Measurements from ENCODE around the gene FN1.

The FN1 gene

GRCh38 chr2:215392687-215393270, 43.1 kb downstream of the FN1 start:
- no peak for TF ChIP-seq EZH2 (IDR thresholded peaks at IDR 0.05; ENCODE audit: borderline replicate concordance, low read depth, low read length, severe bottlenecking)
- no peak for ATAC-seq (ENCODE audit: insufficient read depth, low read depth)
- Histone ChIP-seq H2AFZ (ENCODE audit: low read depth, low read length) (no peak overlapping the region), H3K27ac (ENCODE audit: low read length) (no peak overlapping the region), H3K79me2 (ENCODE audit: insufficient read depth, low read length) (no peaks in the 10 kb centered on the region), H3K4me2 (ENCODE audit: insufficient read depth, low read length) (no peak overlapping the region), H3K4me1 (ENCODE audit: insufficient read depth, low read length) (no peaks in the 10 kb centered on the region), H4K20me1 (ENCODE audit: insufficient read depth, low read length) (no peaks in the 10 kb centered on the region), H3K36me3 (ENCODE audit: insufficient read depth, low read length) (no peaks in the 10 kb centered on the region), H3K9ac (ENCODE audit: low read depth, low read length) (no peak overlapping the region), H3K27me3 (ENCODE audit: insufficient read depth, low read length, poor library complexity) (no peaks in the 10 kb centered on the region), H3K4me3 (ENCODE audit: low read depth in 1 of 2, low read length in 2 of 2) (no peak overlapping the region), H3K9me3 (ENCODE audit: insufficient read depth, low read length, severe bottlenecking) (no peaks in the 10 kb centered on the region)
- DNase-seq: no peak

- no peaks in the 10 kb centered on the region for H3K36me3 ChIP-seq (ENCODE audit: insufficient read depth, low read length)
- no peak overlapping the region for H3K9ac ChIP-seq (ENCODE audit: low read depth, low read length)
- no peak overlapping the region for H3K4me2 ChIP-seq (ENCODE audit: insufficient read depth, low read length)
Observed at GRCh38 chr2:215392164-215392563, 43.7 kb downstream of the FN1 start.

GRCh38 chr2:215391531-215391930, 44.3 kb downstream of the FN1 start:
- Histone ChIP-seq H3K4me1 (ENCODE audit: insufficient read depth, low read length) (no peaks in the 10 kb centered on the region), H3K4me2 (ENCODE audit: insufficient read depth, low read length) (no peak overlapping the region), H3K9ac (ENCODE audit: low read depth, low read length) (no peak overlapping the region), H3K36me3 (ENCODE audit: insufficient read depth, low read length) (no peaks in the 10 kb centered on the region), H3K27me3 (ENCODE audit: insufficient read depth, low read length, poor library complexity) (no peaks in the 10 kb centered on the region), H2AFZ (ENCODE audit: low read depth, low read length) (no peak overlapping the region), H3K4me3 (ENCODE audit: low read depth in 1 of 2, low read length in 2 of 2) (no peak overlapping the region), H3K27ac (ENCODE audit: low read length) (no peak overlapping the region), H4K20me1 (ENCODE audit: insufficient read depth, low read length) (no peaks in the 10 kb centered on the region), H3K9me3 (ENCODE audit: insufficient read depth, low read length, severe bottlenecking) (no peaks in the 10 kb centered on the region), H3K79me2 (ENCODE audit: insufficient read depth, low read length) (no peaks in the 10 kb centered on the region)
- TF ChIP-seq EZH2 (IDR thresholded peaks at IDR 0.05; ENCODE audit: borderline replicate concordance, low read depth, low read length, severe bottlenecking) (no peak), CTCF (IDR thresholded peaks at IDR 0.05; ENCODE audit: borderline replicate concordance, extremely low read depth, low read length, poor library complexity, severe bottlenecking) (no peak)
- ATAC-seq (ENCODE audit: insufficient read depth, low read depth) (no peak), DNase-seq (no peak)

More at GRCh38 chr2:215392164-215392563, 43.7 kb downstream of the FN1 start:
- no peak overlapping the region for H2AFZ ChIP-seq (ENCODE audit: low read depth, low read length)
- ATAC-seq (ENCODE audit: insufficient read depth, low read depth) (no peak), DNase-seq (no peak)
- no peaks in the 10 kb centered on the region for H3K79me2 ChIP-seq (ENCODE audit: insufficient read depth, low read length)
- no peak overlapping the region for H3K4me3 ChIP-seq (ENCODE audit: low read depth in 1 of 2, low read length in 2 of 2)
- TF ChIP-seq CTCF (IDR thresholded peaks at IDR 0.05; ENCODE audit: borderline replicate concordance, extremely low read depth, low read length, poor library complexity, severe bottlenecking): no peak
- no peak for TF ChIP-seq EZH2 (IDR thresholded peaks at IDR 0.05; ENCODE audit: borderline replicate concordance, low read depth, low read length, severe bottlenecking)
- no peak overlapping the region for H3K27ac ChIP-seq (ENCODE audit: low read length)
- H4K20me1 ChIP-seq (ENCODE audit: insufficient read depth, low read length): no peaks in the 10 kb centered on the region
- H3K27me3 ChIP-seq (ENCODE audit: insufficient read depth, low read length, poor library complexity): no peaks in the 10 kb centered on the region
- H3K9me3 ChIP-seq (ENCODE audit: insufficient read depth, low read length, severe bottlenecking): no peaks in the 10 kb centered on the region
- H3K4me1 ChIP-seq (ENCODE audit: insufficient read depth, low read length): no peaks in the 10 kb centered on the region

- Histone ChIP-seq H3K36me3 (ENCODE audit: insufficient read depth, low read length) (no peaks in the 10 kb centered on the region), H3K27ac (ENCODE audit: low read length) (no peak overlapping the region), H3K4me3 (ENCODE audit: low read depth in 1 of 2, low read length in 2 of 2) (no peak overlapping the region), H3K79me2 (ENCODE audit: insufficient read depth, low read length) (no peaks in the 10 kb centered on the region), H4K20me1 (ENCODE audit: insufficient read depth, low read length) (no peaks in the 10 kb centered on the region), H3K9ac (ENCODE audit: low read depth, low read length) (no peak overlapping the region), H3K4me1 (ENCODE audit: insufficient read depth, low read length) (no peaks in the 10 kb centered on the region), H3K4me2 (ENCODE audit: insufficient read depth, low read length) (no peak overlapping the region), H2AFZ (ENCODE audit: low read depth, low read length) (no peak overlapping the region), H3K27me3 (ENCODE audit: insufficient read depth, low read length, poor library complexity) (no peaks in the 10 kb centered on the region), H3K9me3 (ENCODE audit: insufficient read depth, low read length, severe bottlenecking) (no peaks in the 10 kb centered on the region)
- DNase-seq (no peak), ATAC-seq (ENCODE audit: insufficient read depth, low read depth) (no peak)
- TF ChIP-seq EZH2 (IDR thresholded peaks at IDR 0.05; ENCODE audit: borderline replicate concordance, low read depth, low read length, severe bottlenecking) (no peak), CTCF (IDR thresholded peaks at IDR 0.05; ENCODE audit: borderline replicate concordance, extremely low read depth, low read length, poor library complexity, severe bottlenecking) (no peak)
Observed at GRCh38 chr2:215390550-215390913, 45.3 kb downstream of the FN1 start.
